GM19468 (cell line): Measurements from ENCODE around the gene SPATA25.

Source experiments
- ATAC-seq: cut with Tn5 transposase; IDR thresholded peaks from one replicate; pipeline ENCODE4 v1.9.1; 2021; ENCODE audit warnings: mild to moderate bottlenecking, moderate library complexity, moderate number of reproducible peaks; ENCODE audit not compliant: unreplicated experiment; ENCODE audit errors: extremely low read depth

SPATA25 gene

DNA sequence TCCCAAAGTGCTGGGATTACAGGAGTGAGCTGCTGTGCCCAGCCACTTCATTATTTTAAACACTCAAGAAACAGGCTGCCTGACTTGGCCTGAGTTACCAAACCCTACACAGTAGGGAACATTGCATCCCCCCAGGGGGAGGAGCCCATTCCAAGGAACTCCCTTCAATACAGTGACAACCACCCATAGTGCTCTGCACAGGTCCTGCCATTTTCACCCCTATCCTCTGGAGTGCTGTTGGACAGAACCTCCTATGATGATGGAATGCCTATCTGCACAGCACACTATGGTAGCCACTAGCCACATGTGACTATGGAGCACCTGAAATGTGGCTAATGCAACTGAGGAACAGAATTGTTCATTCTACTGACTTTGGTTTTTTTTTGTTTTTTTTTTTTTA lies 42.0 kb downstream of the SPATA25 start:
- ATAC-seq = no peak

GRCh38 chr20:45843506-45843905 lies 43.9 kb downstream of the SPATA25 start:
- no peak for ATAC-seq

DNA sequence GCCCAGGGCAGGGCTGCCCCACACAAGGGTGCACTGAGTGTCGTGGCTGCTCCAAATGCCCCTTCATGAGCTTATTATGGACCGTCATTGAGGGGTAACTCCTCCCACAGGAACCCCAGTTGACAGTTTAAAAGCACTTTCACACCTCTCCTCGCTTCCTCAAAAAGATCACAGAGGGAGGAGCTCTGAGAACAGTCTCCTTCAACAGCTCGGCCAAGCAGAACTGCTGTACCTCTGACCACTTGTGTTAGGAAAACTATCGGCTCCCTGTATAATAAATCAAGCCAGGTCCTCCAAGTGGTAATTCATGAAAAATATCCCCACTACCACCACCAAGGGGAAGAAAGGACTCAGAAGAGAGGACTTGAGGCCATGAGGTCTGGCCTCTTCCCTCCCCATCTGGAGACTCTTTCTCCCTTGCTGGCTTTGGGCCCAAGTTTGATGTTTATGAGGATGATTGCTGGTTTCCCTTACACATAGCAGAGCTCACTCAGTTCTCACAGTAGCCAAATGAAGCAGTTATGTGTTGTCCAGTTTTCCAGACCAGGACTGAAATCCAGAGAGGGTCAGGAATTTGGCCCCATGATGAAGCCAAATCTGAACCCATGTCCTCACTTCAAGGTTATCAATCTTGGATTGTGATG lies 45.1 kb downstream of the SPATA25 start:
- ATAC-seq = no peak

DNA sequence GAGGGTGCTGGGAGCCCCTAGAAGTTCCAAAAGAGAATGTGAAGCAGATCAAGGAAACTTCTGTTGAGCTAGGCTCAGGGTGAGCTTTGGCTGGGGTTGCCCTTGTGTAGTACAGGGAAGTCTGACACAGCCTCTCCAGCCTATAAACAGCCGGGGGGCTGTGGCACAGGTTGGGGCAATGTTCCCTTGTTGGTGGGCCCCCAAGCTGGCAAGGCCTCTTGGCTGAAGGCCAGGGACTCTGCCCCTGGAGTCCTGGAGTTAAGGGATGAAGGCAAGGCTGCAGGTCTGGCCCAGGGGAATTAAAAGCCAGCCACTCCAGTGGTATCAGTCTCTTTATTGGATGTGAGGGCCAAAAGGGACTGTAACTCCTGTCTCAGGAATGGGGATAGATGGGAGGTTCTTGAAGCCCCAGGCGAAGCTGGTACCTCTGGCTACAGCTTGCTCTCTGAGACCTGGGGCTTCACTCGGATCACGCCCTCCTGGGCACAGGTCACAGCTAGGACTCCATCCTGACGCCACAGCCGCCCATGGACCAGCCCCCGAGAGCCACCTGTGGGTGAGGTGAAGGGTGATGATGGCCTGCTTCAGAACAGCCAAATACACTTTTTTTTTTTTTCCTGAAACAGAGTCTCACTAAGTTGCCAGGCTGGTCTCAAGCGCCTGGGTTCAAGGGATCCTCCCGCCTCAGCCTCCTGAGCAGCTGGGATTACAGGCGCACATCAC lies 45.9 kb downstream of the SPATA25 start:
- ATAC-seq = no peak

DNA sequence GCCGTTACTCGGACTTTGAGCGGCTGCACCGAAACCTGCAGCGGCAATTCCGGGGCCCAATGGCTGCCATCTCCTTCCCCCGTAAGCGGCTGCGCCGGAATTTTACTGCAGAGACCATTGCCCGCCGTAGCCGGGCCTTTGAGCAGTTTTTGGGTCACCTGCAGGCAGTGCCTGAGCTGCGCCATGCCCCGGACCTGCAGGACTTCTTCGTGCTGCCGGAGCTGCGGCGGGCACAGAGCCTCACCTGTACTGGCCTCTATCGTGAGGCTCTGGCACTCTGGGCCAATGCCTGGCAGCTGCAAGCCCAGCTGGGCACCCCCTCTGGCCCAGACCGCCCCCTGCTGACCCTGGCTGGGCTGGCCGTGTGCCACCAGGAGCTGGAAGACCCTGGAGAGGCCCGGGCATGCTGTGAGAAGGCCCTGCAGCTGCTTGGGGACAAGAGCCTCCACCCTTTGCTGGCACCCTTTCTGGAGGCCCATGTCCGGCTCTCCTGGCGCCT lies 46.7 kb downstream of the SPATA25 start:
- ATAC-seq = no peak

- ATAC-seq = no peak
Observed at GRCh38 chr20:45836841-45837240, 50.6 kb downstream of the SPATA25 start.
